ENCODE data around the gene OCIAD1.
"Not testable (repeated sequence)": the region's sequence is repeated elsewhere in the genome, so short reads cannot be mapped to it uniquely, and the experiment has no call there.

Gene OCIAD1

GRCh38 chr4:48877827-48878535, 47.1 kb downstream of the OCIAD1 start:
- TF ChIP-seq CTCF (IDR thresholded peaks at IDR 0.05; ENCODE audit: extremely low read depth, missing control alignments): no peak
- no peak for DNase-seq (ENCODE audit: low spot score)

GRCh38 chr4:48879561-48880442, 48.9 kb downstream of the OCIAD1 start:
- DNase-seq (ENCODE audit: low spot score): no peak
- TF ChIP-seq CTCF (IDR thresholded peaks at IDR 0.05; ENCODE audit: extremely low read depth, missing control alignments): no peak

GRCh38 chr4:48881646-48882045, 50.8 kb downstream of the OCIAD1 start:
- not testable (repeated sequence) for DNase-seq (ENCODE audit: low spot score)

- not testable (repeated sequence) for DNase-seq (ENCODE audit: low spot score)
Measured at GRCh38 chr4:48889750-48890149, 58.9 kb downstream of the OCIAD1 start.

GRCh38 chr4:48891028-48891619, 60.2 kb downstream of the OCIAD1 start:
- no peak for DNase-seq (ENCODE audit: low spot score)
- TF ChIP-seq CTCF (IDR thresholded peaks at IDR 0.05; ENCODE audit: extremely low read depth, missing control alignments): no peak

- TF ChIP-seq CTCF (IDR thresholded peaks at IDR 0.05; ENCODE audit: extremely low read depth, missing control alignments): no peak
- DNase-seq (ENCODE audit: low spot score): no peak
Measured at GRCh38 chr4:48896845-48897244, 66.0 kb downstream of the OCIAD1 start.

GRCh38 chr4:48898733-48899431, 68.0 kb downstream of the OCIAD1 start:
- no peak for DNase-seq (ENCODE audit: low spot score)

More at GRCh38 chr4:48898733-48899431, 68.0 kb downstream of the OCIAD1 start:
- TF ChIP-seq CTCF (IDR thresholded peaks at IDR 0.05; ENCODE audit: extremely low read depth, missing control alignments): no peak

All from GM20000 (cell line).